Measurements from ENCODE around the gene GCLC.

GCLC gene

DNA sequence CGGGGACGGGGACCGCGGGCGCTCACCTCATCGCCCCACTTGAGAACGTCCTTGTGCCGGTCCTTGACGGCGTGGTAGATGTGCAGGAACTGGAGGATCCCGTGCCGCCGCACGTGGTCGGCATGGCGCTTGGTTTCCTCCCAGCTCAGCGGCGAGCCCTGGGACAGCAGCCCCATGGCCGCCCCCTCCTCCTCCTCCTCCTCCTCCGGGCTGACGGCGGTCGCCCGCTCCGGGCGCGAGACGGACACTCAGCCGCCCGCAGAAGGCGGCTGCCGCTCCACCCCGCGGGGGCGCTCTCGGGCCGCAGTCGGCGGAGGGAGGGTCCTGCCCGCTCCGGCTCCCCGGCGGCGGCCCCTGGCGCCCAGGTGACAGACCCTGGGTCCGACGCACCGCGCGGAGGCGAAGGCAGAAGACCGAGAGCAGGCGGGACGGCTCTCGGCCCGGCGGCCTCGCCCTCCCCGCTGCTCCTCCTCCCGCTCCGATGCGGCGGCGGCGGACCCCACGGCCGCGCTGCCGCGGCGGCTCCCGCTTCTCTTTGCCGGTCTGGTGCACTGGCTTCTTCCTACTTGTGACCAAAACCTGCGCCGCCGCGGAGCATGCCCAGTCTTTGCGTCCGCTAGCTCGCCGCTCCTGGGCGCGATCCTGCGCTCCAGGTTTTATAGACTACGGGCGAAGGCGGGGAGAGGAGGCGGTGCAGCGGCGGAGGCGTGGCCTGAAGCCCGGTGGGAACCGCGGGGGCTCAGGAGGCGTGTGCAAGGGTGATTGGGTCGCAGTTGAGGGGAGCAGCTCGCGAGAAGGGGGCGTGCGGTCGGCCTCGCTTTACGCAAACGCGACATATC lies at the start of gene GCLC:
GCLC (minus strand) TSS at position 632 of the 839 bp plus-strand sequence; CDS start at position 176, 456 bp downstream.
- Histone ChIP-seq H3K9me3 (ENCODE audit: control insufficient read depth, insufficient read depth, low read depth, low read length) (no peaks in the 10 kb centered on the region), H3K4me1 (ENCODE audit: control insufficient read depth, insufficient read depth, low read length) (peaks cover 10% of the 10 kb centered on the region; the same call in 1 of the 2 replicates), H3K36me3 (ENCODE audit: control insufficient read depth in 2 of 2, insufficient read depth in 1 of 2, low read length in 2 of 2) (peaks cover 0 to 1% of the 10 kb centered on the region in 2 experiments; a peak in 2 of 3 replicates), H3K27ac (ENCODE audit: extremely low read depth, low read depth, low read length) (peak within 1 kb of the TSS; percentile 80), H3K4me3 (ENCODE audit: low read depth, low read length) (peak within 1 kb of the TSS; percentile 91)
- ChIA-PET CTCF (interaction anchor here (0.5 to 4.6 kb wide), 23 partner anchors 14 to 554 kb away, joined by 3 to 29 read pairs (median 3); no protein-coding TSS in a partner anchor), POLR2A (interaction anchor here (0.6 to 2.5 kb wide), 16 partner anchors 8 to 250 kb away, joined by 3 to 15 read pairs (median 4); partner anchors contain the start of gene LRRC1)
- TF ChIP-seq ZBTB17 (tag by site-specific recombination; IDR thresholded peaks at IDR 0.05) (peak; percentile 85), WT1 (tag by site-specific recombination; IDR thresholded peaks at IDR 0.05) (no peak), ZIC2 (tag by site-specific recombination; IDR thresholded peaks at IDR 0.05) (peak; percentile 84), ZNF2 (tag by site-specific recombination; IDR thresholded peaks at IDR 0.05) (peak; percentile 84), ZNF184 (tag by site-specific recombination; IDR thresholded peaks at IDR 0.05) (0 out of 2 replicates have a peak, but pooled peaks have one; percentile 50), KLF7 (tag by site-specific recombination; IDR thresholded peaks at IDR 0.05; ENCODE audit: borderline replicate concordance) (0 out of 2 replicates have a peak, but pooled peaks have one; percentile 50), ZNF223 (tag by site-specific recombination; IDR thresholded peaks at IDR 0.05) (no peak), SP2 (tag by site-specific recombination; IDR thresholded peaks at IDR 0.05) (peak; percentile 87), ZNF473 (tag by site-specific recombination; IDR thresholded peaks at IDR 0.05) (no peak), ZNF121 (tag by site-specific recombination; IDR thresholded peaks at IDR 0.05) (no peak), ZNF394 (tag by site-specific recombination; IDR thresholded peaks at IDR 0.05; ENCODE audit: borderline replicate concordance) (peak; percentile 73; the same call in 1 of the 2 replicates), ZNF112 (tag by site-specific recombination; IDR thresholded peaks at IDR 0.05) (no peak), SP3 (tag by site-specific recombination; IDR thresholded peaks at IDR 0.05) (peak; percentile 99), MEIS1 (CRISPR knock-in tag; IDR thresholded peaks at IDR 0.05; ENCODE audit: borderline replicate concordance) (peak; percentile 56; the same call in 1 of the 2 replicates), ZNF621 (tag by site-specific recombination; IDR thresholded peaks at IDR 0.05) (no peak), ZNF174 (tag by site-specific recombination; IDR thresholded peaks at IDR 0.05) (0 out of 2 replicates have a peak, but pooled peaks have one; percentile 25), SETDB1 (IDR thresholded peaks at IDR 0.05; ENCODE audit: insufficient read length, low read length) (peak; percentile 10), BCL11A (tag by site-specific recombination; IDR thresholded peaks at IDR 0.05; ENCODE audit: low read depth) (no peak), KLF8 (tag by site-specific recombination; IDR thresholded peaks at IDR 0.05) (peak; percentile 94), TRIM28 (IDR thresholded peaks at IDR 0.05; ENCODE audit: borderline replicate concordance, low read length) (peak; percentile 51; the same call in 1 of the 2 replicates)
- TF ChIP-seq, protein P1, sequence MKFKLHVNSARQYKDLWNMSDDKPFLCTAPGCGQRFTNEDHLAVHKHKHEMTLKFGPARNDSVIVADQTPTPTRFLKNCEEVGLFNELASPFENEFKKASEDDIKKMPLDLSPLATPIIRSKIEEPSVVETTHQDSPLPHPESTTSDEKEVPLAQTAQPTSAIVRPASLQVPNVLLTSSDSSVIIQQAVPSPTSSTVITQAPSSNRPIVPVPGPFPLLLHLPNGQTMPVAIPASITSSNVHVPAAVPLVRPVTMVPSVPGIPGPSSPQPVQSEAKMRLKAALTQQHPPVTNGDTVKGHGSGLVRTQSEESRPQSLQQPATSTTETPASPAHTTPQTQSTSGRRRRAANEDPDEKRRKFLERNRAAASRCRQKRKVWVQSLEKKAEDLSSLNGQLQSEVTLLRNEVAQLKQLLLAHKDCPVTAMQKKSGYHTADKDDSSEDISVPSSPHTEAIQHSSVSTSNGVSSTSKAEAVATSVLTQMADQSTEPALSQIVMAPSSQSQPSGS (tag by site-specific recombination; IDR thresholded peaks at IDR 0.05; ENCODE audit: low read depth), result no peak
- TF ChIP-seq, protein P2, sequence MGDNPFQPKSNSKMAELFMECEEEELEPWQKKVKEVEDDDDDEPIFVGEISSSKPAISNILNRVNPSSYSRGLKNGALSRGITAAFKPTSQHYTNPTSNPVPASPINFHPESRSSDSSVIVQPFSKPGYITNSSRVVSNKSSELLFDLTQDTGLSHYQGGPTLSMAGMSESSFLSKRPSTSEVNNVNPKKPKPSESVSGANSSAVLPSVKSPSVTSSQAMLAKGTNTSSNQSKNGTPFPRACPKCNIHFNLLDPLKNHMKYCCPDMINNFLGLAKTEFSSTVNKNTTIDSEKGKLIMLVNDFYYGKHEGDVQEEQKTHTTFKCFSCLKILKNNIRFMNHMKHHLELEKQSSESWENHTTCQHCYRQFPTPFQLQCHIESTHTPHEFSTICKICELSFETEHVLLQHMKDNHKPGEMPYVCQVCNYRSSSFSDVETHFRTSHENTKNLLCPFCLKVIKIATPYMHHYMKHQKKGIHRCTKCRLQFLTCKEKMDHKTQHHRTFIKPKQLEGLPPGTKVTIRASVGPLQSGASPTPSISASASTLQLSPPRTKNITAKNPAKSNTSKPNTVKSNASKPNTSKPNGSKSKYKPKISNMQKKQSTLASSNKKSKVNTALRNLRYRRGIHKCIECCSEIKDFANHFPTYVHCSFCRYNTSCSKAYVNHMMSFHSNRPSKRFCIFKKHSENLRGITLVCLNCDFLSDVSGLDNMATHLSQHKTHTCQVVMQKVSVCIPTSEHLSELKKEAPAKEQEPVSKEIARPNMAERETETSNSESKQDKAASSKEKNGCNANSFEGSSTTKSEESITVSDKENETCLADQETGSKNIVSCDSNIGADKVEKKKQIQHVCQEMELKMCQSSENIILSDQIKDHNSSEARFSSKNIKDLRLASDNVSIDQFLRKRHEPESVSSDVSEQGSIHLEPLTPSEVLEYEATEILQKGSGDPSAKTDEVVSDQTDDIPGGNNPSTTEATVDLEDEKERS (tag by site-specific recombination; IDR thresholded peaks at IDR 0.05), result no peak
- TF ChIP-seq, protein P3, sequence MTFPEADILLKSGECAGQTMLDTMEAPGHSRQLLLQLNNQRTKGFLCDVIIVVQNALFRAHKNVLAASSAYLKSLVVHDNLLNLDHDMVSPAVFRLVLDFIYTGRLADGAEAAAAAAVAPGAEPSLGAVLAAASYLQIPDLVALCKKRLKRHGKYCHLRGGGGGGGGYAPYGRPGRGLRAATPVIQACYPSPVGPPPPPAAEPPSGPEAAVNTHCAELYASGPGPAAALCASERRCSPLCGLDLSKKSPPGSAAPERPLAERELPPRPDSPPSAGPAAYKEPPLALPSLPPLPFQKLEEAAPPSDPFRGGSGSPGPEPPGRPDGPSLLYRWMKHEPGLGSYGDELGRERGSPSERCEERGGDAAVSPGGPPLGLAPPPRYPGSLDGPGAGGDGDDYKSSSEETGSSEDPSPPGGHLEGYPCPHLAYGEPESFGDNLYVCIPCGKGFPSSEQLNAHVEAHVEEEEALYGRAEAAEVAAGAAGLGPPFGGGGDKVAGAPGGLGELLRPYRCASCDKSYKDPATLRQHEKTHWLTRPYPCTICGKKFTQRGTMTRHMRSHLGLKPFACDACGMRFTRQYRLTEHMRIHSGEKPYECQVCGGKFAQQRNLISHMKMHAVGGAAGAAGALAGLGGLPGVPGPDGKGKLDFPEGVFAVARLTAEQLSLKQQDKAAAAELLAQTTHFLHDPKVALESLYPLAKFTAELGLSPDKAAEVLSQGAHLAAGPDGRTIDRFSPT (tag by site-specific recombination; IDR thresholded peaks at IDR 0.05), result peak; percentile 53; the same call in 1 of the 2 replicates
- TF ChIP-seq, protein P4, sequence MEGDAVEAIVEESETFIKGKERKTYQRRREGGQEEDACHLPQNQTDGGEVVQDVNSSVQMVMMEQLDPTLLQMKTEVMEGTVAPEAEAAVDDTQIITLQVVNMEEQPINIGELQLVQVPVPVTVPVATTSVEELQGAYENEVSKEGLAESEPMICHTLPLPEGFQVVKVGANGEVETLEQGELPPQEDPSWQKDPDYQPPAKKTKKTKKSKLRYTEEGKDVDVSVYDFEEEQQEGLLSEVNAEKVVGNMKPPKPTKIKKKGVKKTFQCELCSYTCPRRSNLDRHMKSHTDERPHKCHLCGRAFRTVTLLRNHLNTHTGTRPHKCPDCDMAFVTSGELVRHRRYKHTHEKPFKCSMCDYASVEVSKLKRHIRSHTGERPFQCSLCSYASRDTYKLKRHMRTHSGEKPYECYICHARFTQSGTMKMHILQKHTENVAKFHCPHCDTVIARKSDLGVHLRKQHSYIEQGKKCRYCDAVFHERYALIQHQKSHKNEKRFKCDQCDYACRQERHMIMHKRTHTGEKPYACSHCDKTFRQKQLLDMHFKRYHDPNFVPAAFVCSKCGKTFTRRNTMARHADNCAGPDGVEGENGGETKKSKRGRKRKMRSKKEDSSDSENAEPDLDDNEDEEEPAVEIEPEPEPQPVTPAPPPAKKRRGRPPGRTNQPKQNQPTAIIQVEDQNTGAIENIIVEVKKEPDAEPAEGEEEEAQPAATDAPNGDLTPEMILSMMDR (tag by site-specific recombination; IDR thresholded peaks at IDR 0.05), result peak; percentile 87
- TF ChIP-seq, protein P5, sequence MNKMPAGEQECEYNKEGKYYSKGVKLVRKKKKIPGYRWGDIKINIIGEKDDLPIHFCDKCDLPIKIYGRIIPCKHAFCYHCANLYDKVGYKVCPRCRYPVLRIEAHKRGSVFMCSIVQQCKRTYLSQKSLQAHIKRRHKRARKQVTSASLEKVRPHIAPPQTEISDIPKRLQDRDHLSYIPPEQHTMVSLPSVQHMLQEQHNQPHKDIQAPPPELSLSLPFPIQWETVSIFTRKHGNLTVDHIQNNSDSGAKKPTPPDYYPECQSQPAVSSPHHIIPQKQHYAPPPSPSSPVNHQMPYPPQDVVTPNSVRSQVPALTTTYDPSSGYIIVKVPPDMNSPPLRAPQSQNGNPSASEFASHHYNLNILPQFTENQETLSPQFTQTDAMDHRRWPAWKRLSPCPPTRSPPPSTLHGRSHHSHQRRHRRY (tag by site-specific recombination; IDR thresholded peaks at IDR 0.05), result no peak
- TF ChIP-seq, protein P6, sequence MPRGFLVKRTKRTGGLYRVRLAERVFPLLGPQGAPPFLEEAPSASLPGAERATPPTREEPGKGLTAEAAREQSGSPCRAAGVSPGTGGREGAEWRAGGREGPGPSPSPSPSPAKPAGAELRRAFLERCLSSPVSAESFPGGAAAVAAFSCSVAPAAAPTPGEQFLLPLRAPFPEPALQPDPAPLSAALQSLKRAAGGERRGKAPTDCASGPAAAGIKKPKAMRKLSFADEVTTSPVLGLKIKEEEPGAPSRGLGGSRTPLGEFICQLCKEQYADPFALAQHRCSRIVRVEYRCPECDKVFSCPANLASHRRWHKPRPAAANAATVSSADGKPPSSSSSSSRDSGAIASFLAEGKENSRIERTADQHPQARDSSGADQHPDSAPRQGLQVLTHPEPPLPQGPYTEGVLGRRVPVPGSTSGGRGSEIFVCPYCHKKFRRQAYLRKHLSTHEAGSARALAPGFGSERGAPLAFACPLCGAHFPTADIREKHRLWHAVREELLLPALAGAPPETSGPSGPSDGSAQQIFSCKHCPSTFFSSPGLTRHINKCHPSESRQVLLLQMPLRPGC (tag by site-specific recombination; IDR thresholded peaks at IDR 0.05), result peak; percentile 76
